SK-N-SH (cell line): Measurements from ENCODE around the gene SGTB. TPM values are rescaled to one million over a fixed set of nuclear protein-coding genes. Genes with fewer than 3 reads are reported as not detected.

ENCODE experiments used
- CTCF ChIA-PET: fragments of 300-600, 350-600 bp; formaldehyde crosslinking; extraction: SDS; loops from one replicate; lab custom pipeline; 2021; lab: Yijun Ruan, JAX
- POLR2A ChIA-PET: fragments of 350-600 bp; sonication (Branson Sonifier 250); formaldehyde crosslinking; extraction: SDS; loops from one replicate; lab custom pipeline; 2020; ENCODE audit warnings: antibody characterized with exemption, inconsistent platforms; lab: Yijun Ruan, JAX
- DNase-seq: peaks from one replicate; pipeline ENCODE4 v3.0.0; 2012
- H2AFZ ChIP-seq: fragments of 200-600 bp; sonication (generic); 2 replicates; pipeline ENCODE4 v1.8.1; 2016; ENCODE audit warnings: antibody characterized with exemption, mild to moderate bottlenecking, low read depth
- H3F3A ChIP-seq: fragments of 200-600 bp; sonication (generic); replicated peaks from 2 replicates; pipeline ENCODE3; 2016; ENCODE audit warnings: antibody characterized with exemption, mild to moderate bottlenecking; ENCODE audit not compliant: insufficient read depth
- H3K27ac ChIP-seq, 2 experiments: fragments of 200-500 bp in 1 of 2; fragments of 200-600 bp in 1 of 2; sonication (Bioruptor generic) in 1 of 2; sonication (generic), shearing (Covaris generic) in 1 of 2; 2 replicates each; pipeline versions ENCODE4 v1.5.1 to v1.6.1; 2014 to 2016; ENCODE audit warnings: low read depth in 2 of 2, inconsistent platforms in 1 of 2, low read length in 1 of 2, mild to moderate bottlenecking in 1 of 2, mixed read lengths in 1 of 2
- H3K27me3 ChIP-seq: fragments of 200-600 bp; sonication (generic), shearing (Covaris generic); 2 replicates; pipeline ENCODE4 v1.6.1; 2016; ENCODE audit warnings: mixed run types; ENCODE audit not compliant: insufficient read depth
- H3K36me3 ChIP-seq, 2 experiments: fragments of 200-500 bp in 1 of 2; fragments of 200-600 bp in 1 of 2; sonication (Bioruptor generic) in 1 of 2; sonication (generic) in 1 of 2; replicated peaks in 1 of 2; 2 replicates each; pipeline versions ENCODE3 to v1.5.1; 2014 to 2016; ENCODE audit warnings: low read length in 1 of 2, mild to moderate bottlenecking in 1 of 2; ENCODE audit not compliant: insufficient read depth in 2 of 2, control insufficient read depth in 1 of 2
- H3K4me1 ChIP-seq, 2 experiments: fragments of 200-500 bp in 1 of 2; fragments of 200-600 bp in 1 of 2; sonication (Bioruptor generic) in 1 of 2; sonication (generic), shearing (Covaris generic) in 1 of 2; 2 replicates each; pipeline versions ENCODE4 v1.5.1 to v1.6.1; 2014 to 2016; ENCODE audit warnings: low read depth in 1 of 2, low read length in 1 of 2, mixed run types in 1 of 2; ENCODE audit not compliant: insufficient read depth in 2 of 2, control insufficient read depth in 1 of 2
- H3K4me2 ChIP-seq: fragments of 200-600 bp; sonication (generic), shearing (Covaris generic); 2 replicates; pipeline ENCODE4 v1.6.1; 2017; ENCODE audit warnings: mixed run types
- H3K4me3 ChIP-seq, 2 experiments: fragments of 200-500 bp in 1 of 2; fragments of 200-600 bp in 1 of 2; sonication (Bioruptor generic) in 1 of 2; sonication (generic), shearing (Covaris generic) in 1 of 2; 2 replicates each; pipeline versions ENCODE4 v1.5.1 to v1.8.1; 2014 to 2016; ENCODE audit warnings: low read depth in 2 of 2, inconsistent platforms in 1 of 2, low read length in 1 of 2, mild to moderate bottlenecking in 1 of 2, mixed read lengths in 1 of 2, moderate library complexity in 1 of 2
- H3K79me2 ChIP-seq: fragments of 200-600 bp; sonication (generic); 2 replicates; pipeline ENCODE4 v1.8.1; 2017; ENCODE audit warnings: mild to moderate bottlenecking; ENCODE audit not compliant: insufficient read depth
- H3K9ac ChIP-seq: fragments of 200-600 bp; sonication (generic); 2 replicates; pipeline ENCODE4 v1.6.1; 2017; ENCODE audit warnings: mixed run types
- H3K9me2 ChIP-seq: fragments of 200-600 bp; sonication (generic); 2 replicates; pipeline ENCODE4 v1.6.1; 2017; ENCODE audit warnings: mixed run types
- H3K9me3 ChIP-seq: fragments of 200-600 bp; sonication (generic); 2 replicates; pipeline ENCODE4 v1.6.1; 2017; ENCODE audit warnings: mixed run types, mild to moderate bottlenecking, moderate library complexity
- H4K20me1 ChIP-seq: fragments of 200-600 bp; sonication (generic); 2 replicates; pipeline ENCODE4 v1.6.1; 2017; ENCODE audit warnings: mild to moderate bottlenecking, mixed run types; ENCODE audit not compliant: insufficient read depth
- MEF2A ChIP-seq: IDR thresholded peaks from 2 replicates; pipeline ENCODE4 v1.4.0; 2012; ENCODE audit warnings: low read depth, borderline replicate concordance
- MXI1 ChIP-seq: IDR thresholded peaks from 2 replicates; pipeline ENCODE4 v1.6.1; 2012; ENCODE audit warnings: mild to moderate bottlenecking, low read depth, low read length, improper control_type of control experiment
- NFIC ChIP-seq: IDR thresholded peaks from 2 replicates; pipeline ENCODE4 v1.4.0; 2012; ENCODE audit warnings: borderline replicate concordance
- PBX3 ChIP-seq: IDR thresholded peaks from 2 replicates; pipeline ENCODE4; 2012
- POLR2AphosphoS5 ChIP-seq: IDR thresholded peaks from 2 replicates; pipeline ENCODE4 v1.6.1; 2012; ENCODE audit warnings: low read depth, low read length
- RAD21 ChIP-seq: IDR thresholded peaks from 2 replicates; pipeline ENCODE4 v1.6.1; 2012; ENCODE audit warnings: mild to moderate bottlenecking, low read length
- REST ChIP-seq: IDR thresholded peaks from 2 replicates; pipeline ENCODE4 v1.6.1; 2012; ENCODE audit warnings: mild to moderate bottlenecking, low read depth, low read length, moderate library complexity
- RFX5 ChIP-seq: IDR thresholded peaks from 2 replicates; pipeline ENCODE4 v1.6.1; 2012; ENCODE audit warnings: mild to moderate bottlenecking, improper control_type of control experiment, low read length
- RXRA ChIP-seq: IDR thresholded peaks from 2 replicates; pipeline ENCODE4 v1.4.0; 2012; ENCODE audit warnings: low read depth, mild to moderate bottlenecking, borderline replicate concordance
- SIN3A ChIP-seq: IDR thresholded peaks from 2 replicates; pipeline ENCODE4 v1.6.1; 2012; ENCODE audit warnings: low read depth, mild to moderate bottlenecking, low read length, moderate library complexity, borderline replicate concordance
- ZBTB33 ChIP-seq: IDR thresholded peaks from 2 replicates; pipeline ENCODE4 v1.4.0; 2012; ENCODE audit warnings: low read depth, borderline replicate concordance
- polyA plus RNA-seq, 3 experiments: library from polyadenylated mRNA; depleted of rRNA; stranded (reverse); fragments of >200 nt; gene quantifications; 2 replicates each; pipeline ENCODE4 v1.2.3, GENCODE V29; 2012
- TF ChIP-seq, protein P1 (sequence below): fragments of 200-600 bp; sonication (generic); IDR thresholded peaks from 2 replicates; pipeline ENCODE4 v1.6.1; 2017; ENCODE audit warnings: antibody characterized with exemption, mild to moderate bottlenecking, moderate library complexity
- TF ChIP-seq, protein P2 (sequence below): IDR thresholded peaks from 2 replicates; pipeline ENCODE4 v1.4.0; 2012; ENCODE audit warnings: low read depth, borderline replicate concordance
- TF ChIP-seq, protein P3 (sequence below): IDR thresholded peaks from 2 replicates; pipeline ENCODE4 v1.4.0; 2012; ENCODE audit warnings: low read depth

Gene SGTB
- polyA plus RNA-seq, 1 of the 3 experiments (the other 2 are of a cell fraction): 3.5 TPM

DNA sequence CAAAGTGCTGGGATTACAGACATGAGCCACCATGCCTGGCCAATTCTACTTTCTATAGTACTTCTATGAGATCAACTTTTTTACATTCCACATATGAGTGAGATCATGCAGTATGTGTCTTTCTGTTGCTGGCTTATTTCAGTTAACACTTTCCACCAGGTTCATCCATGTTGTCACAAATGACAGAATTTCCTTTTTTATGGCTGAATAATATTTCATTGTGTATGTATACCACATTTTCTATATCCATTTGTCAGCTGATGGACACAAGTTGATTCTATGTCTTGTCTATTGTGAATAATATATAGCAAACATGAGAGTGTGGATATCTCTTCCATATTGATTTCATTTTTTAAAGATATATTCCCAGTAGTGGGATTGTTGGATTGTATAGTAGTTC is 17.3 kb upstream of the SGTB start:
- ChIA-PET CTCF (no interaction called here), POLR2A (no interaction called here)
- H3K4me1 ChIP-seq: peaks cover 0 to 17% of the 10 kb centered on the region in 2 experiments; a peak in 1 of 4 replicates
- no peak overlapping the region for H3K27ac ChIP-seq
- H3K27me3 ChIP-seq: no peaks in the 10 kb centered on the region
- no peak overlapping the region for H2AFZ ChIP-seq
- no peak overlapping the region for H3K9ac ChIP-seq
- H3K9me2 ChIP-seq: no peaks in the 10 kb centered on the region
- 0 out of 2 replicates have a peak, but pooled peaks cover 5% of the 10 kb centered on the region for H4K20me1 ChIP-seq
- H3K36me3 ChIP-seq: no peaks in the 10 kb centered on the region
- H3K4me3 ChIP-seq: no peak overlapping the region
- no peaks in the 10 kb centered on the region for H3K9me3 ChIP-seq
- TF ChIP-seq MXI1 (no peak), NFIC (no peak), SIN3A (no peak), ZBTB33 (no peak), MEF2A (no peak), RFX5 (no peak), REST (no peak), PBX3 (no peak), RXRA (no peak), RAD21 (no peak), POLR2AphosphoS5 (no peak)
- TF ChIP-seq, protein P1, sequence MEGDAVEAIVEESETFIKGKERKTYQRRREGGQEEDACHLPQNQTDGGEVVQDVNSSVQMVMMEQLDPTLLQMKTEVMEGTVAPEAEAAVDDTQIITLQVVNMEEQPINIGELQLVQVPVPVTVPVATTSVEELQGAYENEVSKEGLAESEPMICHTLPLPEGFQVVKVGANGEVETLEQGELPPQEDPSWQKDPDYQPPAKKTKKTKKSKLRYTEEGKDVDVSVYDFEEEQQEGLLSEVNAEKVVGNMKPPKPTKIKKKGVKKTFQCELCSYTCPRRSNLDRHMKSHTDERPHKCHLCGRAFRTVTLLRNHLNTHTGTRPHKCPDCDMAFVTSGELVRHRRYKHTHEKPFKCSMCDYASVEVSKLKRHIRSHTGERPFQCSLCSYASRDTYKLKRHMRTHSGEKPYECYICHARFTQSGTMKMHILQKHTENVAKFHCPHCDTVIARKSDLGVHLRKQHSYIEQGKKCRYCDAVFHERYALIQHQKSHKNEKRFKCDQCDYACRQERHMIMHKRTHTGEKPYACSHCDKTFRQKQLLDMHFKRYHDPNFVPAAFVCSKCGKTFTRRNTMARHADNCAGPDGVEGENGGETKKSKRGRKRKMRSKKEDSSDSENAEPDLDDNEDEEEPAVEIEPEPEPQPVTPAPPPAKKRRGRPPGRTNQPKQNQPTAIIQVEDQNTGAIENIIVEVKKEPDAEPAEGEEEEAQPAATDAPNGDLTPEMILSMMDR: no peak
- TF ChIP-seq, protein P2, sequence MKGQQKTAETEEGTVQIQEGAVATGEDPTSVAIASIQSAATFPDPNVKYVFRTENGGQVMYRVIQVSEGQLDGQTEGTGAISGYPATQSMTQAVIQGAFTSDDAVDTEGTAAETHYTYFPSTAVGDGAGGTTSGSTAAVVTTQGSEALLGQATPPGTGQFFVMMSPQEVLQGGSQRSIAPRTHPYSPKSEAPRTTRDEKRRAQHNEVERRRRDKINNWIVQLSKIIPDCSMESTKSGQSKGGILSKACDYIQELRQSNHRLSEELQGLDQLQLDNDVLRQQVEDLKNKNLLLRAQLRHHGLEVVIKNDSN: no peak
- TF ChIP-seq, protein P3, sequence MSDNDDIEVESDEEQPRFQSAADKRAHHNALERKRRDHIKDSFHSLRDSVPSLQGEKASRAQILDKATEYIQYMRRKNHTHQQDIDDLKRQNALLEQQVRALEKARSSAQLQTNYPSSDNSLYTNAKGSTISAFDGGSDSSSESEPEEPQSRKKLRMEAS: no peak
- no peak for DNase-seq
- peaks cover 74% of the 10 kb centered on the region for H3K79me2 ChIP-seq
- no peak overlapping the region for H3K4me2 ChIP-seq
- H3F3A ChIP-seq: peaks cover 18% of the 10 kb centered on the region
